GM06990 (cell line): Measurements from ENCODE around the gene ZNF189.

Source experiments
- DNase-seq: peaks from one replicate; pipeline ENCODE4 v3.0.0-alpha.2; 2011; ENCODE audit not compliant: insufficient read length; ENCODE audit errors: extremely low read depth
- H3K27me3 ChIP-seq: replicated peaks from 2 replicates; pipeline ENCODE4 v1.6.0; 2011; ENCODE audit warnings: low read length; ENCODE audit not compliant: control insufficient read depth, insufficient read depth
- H3K36me3 ChIP-seq: 2 replicates; pipeline ENCODE4 v1.5.1; 2011; ENCODE audit warnings: low read length; ENCODE audit not compliant: control insufficient read depth, insufficient read depth
- H3K4me3 ChIP-seq: replicated peaks from 2 replicates; pipeline ENCODE4 v1.5.1; 2011; ENCODE audit warnings: low read depth, mild to moderate bottlenecking, control low read depth, low read length
- CTCF ChIP-seq: IDR thresholded peaks from 2 replicates; pipeline ENCODE4 v1.5.1; 2011; ENCODE audit warnings: low read length, control low read depth, mild to moderate bottlenecking, inconsistent platforms; ENCODE audit not compliant: insufficient read depth, poor library complexity, severe bottlenecking

ZNF189 gene

GRCh38 chr9:101433229-101433628 is 34.6 kb downstream of the ZNF189 start:
- DNase-seq: no peak
- Histone ChIP-seq H3K4me3 (no peak overlapping the region), H3K36me3 (no peaks in the 10 kb centered on the region), H3K27me3 (no peaks in the 10 kb centered on the region)
- TF ChIP-seq CTCF: no peak

- TF ChIP-seq CTCF: no peak
- Histone ChIP-seq H3K4me3 (no peak overlapping the region), H3K27me3 (no peaks in the 10 kb centered on the region), H3K36me3 (no peaks in the 10 kb centered on the region)
- DNase-seq: no peak
These were observed 36.3 kb downstream of the ZNF189 start for GRCh38 chr9:101434998-101435397.

GRCh38 chr9:101435601-101436079 is 37.0 kb downstream of the ZNF189 start, which contains the start of gene ALDOB:
Gene ALDOB (minus strand): TSS chr9:101435774. CDS start chr9:101430887, 4,887 bp downstream.
- DNase-seq: no peak
- no peak for TF ChIP-seq CTCF
- no peaks in the 10 kb centered on the region for H3K36me3 ChIP-seq
- H3K27me3 ChIP-seq: no peaks in the 10 kb centered on the region
- no peak within 1 kb of the TSS for H3K4me3 ChIP-seq

GRCh38 chr9:101437806-101438232 is 39.2 kb downstream of the ZNF189 start:
- DNase-seq: no peak
- no peak overlapping the region for H3K4me3 ChIP-seq
- H3K27me3 ChIP-seq: no peaks in the 10 kb centered on the region
- TF ChIP-seq CTCF: no peak
- no peaks in the 10 kb centered on the region for H3K36me3 ChIP-seq

GRCh38 chr9:101438523-101438922 is 39.9 kb downstream of the ZNF189 start:
- no peak for TF ChIP-seq CTCF
- DNase-seq: no peak
- Histone ChIP-seq H3K36me3 (no peaks in the 10 kb centered on the region), H3K4me3 (no peak overlapping the region), H3K27me3 (no peaks in the 10 kb centered on the region)

- Histone ChIP-seq H3K36me3 (no peaks in the 10 kb centered on the region), H3K27me3 (no peaks in the 10 kb centered on the region), H3K4me3 (no peak overlapping the region)
- TF ChIP-seq CTCF: no peak
- no peak for DNase-seq
These were observed 42.1 kb downstream of the ZNF189 start for GRCh38 chr9:101440714-101441230.
